Umbilical cord (tissue), 2 donors: Measurements from ENCODE around the gene CEP162. TPM values are rescaled to one million over a fixed set of nuclear protein-coding genes. Genes with fewer than 3 reads are reported as not detected.
"Not testable (repeated sequence)": the region's sequence is repeated elsewhere in the genome, so short reads cannot be mapped to it uniquely, and the experiment has no call there.

Experiments
- DNase-seq: peaks from one replicate; pipeline ENCODE4 v3.0.0-alpha.2; 2015; ENCODE audit warnings: low spot score
- total RNA-seq: library from RNA; depleted of rRNA; stranded (reverse); fragments of >200 nt; gene quantifications from one replicate; pipeline ENCODE4 v1.2.3, GENCODE V29; 2014; ENCODE audit warnings: low replicate concordance; ENCODE audit not compliant: insufficient read depth

CEP162 gene
- total RNA-seq, 1 donor from 2014 or later, result 7.7 TPM

DNA sequence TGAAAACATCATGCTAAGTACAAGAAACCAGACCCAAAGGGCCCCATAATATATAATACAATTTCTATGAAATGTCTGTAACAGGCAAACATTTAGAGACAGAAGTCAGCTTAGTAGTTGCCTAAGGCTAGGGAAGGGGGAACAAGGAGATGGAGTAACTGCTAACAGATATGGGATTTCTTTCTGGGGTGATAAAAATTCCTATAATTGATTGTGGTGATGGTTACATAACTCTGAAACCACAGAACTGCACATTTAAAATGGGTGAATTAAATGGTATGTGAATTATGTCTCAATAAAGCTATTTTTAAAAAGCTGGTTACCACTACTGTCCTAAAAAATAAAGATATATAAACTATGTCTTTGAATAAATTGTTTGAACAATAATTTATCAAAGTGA is 3.2 kb downstream of the CEP162 start:
- no peak for DNase-seq

DNA sequence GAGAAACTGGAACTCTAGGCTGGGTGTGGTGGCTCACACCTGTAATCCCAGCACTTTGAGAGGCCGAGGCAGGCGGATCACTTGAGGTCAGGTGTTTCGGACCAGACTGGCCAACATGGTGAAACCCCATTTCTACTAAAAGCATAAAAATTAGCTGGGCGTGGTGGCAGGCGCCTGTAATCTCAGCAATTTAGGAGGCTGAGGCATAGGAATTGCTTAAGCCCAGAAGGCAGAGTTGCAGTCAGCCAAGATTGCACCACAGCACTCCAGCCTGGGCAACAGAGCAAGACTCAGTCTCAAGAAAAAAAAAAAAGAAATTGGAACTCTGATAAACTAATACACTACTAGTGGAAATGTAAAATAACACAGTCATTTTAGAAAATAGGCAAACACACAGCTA is 3.8 kb downstream of the CEP162 start:
- not testable (repeated sequence) for DNase-seq

DNA sequence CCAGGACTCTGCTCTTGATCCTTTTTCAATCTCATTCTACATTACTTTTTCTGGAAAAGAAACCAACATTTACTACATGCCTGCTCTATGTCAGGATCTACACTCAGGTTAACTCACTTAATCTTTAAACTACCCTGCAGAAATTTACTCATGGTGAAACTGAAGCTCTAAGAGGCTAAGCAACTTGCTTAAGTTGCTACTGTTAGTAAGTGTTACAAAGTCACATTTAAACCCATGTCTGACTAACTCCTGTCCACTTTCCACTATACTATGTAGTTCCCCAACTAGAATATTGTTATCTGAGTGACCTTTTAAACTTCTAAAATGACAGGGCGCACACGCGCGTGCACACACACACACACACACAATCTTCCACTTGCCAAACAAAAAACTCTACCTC is 5.0 kb downstream of the CEP162 start:
- no peak for DNase-seq

DNA sequence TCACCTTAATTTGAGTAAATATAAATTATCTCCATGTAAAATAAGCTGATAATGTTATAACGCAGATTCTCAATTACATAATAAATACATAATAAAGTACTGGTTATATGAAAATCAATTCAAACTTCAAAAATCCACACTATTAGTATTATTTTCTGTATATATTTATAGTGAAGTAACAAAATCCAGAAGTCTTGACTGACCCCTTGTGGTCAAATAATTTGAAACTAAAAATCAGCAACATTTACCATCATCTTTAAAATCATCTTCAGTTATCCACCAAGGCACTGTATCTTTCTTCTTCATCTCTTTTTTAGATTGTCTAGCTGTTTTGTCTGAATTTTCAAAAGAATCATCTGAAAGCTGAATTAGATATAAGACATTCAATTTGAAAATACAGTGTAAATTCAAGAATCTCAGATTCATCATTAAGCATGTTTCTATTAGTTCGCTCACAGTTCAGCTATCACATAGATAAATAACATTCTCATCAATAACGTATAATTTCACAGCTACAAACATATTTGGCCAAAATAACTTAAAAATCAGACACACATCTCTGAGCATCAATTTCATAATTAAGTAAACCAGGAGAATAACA is 6.5 kb downstream of the CEP162 start:
- peak; percentile 40 for DNase-seq

DNA sequence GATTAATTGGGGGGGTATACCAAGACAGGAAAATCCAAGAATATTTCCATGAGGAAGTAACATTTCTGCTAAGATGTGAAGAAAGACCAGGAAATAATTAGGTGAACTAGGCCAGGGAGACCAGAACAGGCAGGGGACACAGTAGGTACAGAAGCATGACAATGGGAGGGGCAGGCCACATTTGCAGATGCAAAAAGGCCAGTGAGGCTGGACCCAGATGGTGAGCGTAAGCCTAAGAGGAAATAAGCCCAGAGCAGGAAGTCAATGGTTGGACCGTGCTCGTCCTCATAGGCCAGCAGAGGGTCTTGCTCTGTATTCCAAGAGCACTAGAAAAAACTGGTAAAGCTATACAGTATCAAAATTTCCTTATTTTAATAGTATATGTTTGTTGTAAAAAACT is 9.4 kb downstream of the CEP162 start:
- DNase-seq, result no peak

DNA sequence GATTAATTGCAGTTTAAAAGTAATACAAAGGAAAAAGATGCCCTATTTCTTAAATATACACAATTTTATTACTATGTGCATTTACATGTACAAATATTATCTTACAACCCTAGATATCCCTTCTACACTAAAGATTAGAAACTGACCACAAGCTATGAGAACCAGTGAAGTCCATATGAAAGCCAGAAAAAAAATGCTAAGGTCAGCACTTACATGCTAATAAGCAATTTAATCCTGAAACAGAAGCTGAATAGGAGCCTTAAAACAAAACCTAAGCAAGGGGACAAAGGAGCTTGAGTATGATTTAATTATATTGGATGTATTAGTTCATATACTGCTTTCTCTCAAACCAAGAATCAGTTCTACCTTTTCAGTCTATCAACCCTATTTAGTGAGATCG is 14.2 kb downstream of the CEP162 start:
- DNase-seq, result no peak

DNA sequence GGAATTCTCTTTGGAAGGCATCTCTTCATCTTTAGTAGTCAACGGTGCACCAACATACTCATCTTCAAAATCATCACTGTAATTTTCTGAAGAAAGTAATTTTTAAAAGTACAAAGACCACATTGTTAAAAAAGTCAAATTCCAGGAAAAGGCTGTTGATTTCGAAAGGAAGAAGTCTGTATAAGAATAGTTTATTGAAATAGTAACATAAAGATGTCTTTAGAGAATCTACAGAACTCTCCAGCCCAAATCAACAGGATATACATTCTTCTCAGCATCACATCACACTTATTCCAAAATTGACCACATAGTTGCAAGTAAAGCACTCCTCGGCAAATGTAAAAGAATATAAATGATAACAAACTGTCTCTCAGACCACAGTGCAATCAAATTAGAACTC is 23.4 kb downstream of the CEP162 start:
- DNase-seq, result no peak

DNA sequence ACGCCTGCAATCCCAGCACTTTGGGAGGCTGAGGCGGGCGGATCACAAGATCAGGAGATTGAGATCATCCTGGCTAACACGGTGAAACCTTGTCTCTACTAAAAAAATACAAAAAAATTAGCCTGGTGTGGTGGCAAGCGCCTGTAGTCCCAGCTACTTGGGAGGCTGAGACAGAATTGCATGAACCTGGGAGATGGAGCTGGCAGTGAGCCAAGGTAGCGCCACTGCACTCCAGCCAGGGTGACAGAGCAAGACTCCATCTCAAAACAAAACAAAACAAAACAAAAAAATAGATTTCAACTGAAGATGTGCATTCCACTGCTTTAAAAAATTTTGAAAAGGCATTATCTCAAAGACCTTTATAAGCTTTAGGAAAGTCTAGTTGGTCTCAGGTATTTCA is 27.5 kb downstream of the CEP162 start:
- DNase-seq, result not testable (repeated sequence)

DNA sequence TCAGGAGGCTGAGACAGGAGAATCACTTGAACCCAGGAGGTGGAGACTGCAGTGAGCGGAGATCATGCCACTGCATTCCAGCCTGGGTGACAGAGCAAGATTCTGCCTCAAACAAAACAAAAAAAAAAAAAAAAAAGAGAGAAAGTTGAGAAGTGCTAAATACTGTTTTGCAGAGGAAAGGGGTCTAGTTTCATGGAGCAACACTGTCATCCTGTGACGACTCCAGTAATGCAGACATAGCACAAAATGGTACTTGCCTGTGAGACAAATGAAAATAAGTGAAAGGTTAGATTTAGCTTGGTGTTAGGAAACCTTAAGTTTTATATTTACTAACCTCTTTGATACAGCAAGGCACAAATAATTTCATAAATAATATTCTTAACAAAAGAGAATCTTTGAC is 29.7 kb downstream of the CEP162 start:
- DNase-seq, result no peak

DNA sequence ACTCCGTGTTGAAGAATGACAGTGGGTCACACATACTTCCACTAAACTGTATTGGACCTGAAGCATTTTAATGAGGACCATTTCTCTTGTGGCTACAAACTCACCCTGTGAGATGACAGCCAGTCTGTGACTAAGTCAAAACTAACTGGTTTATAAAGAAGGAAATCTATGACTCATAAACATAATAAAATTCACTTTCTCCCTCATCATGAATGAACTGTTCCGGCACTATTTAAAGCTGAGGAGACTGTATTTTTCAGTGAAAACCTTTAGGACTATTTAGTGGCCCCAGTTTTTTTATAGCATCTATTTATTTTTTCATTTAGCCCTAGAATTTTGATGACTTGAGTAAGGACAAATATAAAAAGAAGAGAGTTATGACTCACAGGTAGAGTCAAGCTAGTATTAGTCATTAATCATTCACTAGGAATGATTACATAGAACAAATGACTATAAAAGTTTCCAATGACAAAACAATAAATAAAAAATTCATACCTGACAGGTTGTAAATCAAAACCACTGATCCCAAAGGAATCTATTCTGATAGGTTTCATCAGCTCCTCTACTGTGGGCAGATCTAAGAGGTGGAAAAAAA is 34.2 kb downstream of the CEP162 start:
- no peak for DNase-seq

DNA sequence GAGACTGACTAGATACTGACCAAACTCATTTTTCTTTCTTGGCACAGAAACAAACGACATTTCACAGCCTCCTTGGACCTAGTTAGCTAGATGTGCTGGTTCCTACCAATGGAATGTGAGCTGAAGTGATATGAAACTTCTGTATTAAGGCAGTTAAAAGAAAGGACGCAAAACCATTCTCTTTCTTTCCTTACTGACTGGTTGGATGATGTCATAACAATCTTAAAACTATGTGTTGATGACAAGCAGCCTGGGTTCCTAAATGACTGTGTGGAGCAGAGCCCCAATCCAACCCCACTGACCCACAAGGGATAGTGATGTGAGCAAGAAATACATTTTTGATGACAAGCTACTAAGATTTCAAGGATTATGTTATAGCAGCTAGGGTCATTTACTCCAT is 35.6 kb downstream of the CEP162 start:
- DNase-seq, result no peak

DNA sequence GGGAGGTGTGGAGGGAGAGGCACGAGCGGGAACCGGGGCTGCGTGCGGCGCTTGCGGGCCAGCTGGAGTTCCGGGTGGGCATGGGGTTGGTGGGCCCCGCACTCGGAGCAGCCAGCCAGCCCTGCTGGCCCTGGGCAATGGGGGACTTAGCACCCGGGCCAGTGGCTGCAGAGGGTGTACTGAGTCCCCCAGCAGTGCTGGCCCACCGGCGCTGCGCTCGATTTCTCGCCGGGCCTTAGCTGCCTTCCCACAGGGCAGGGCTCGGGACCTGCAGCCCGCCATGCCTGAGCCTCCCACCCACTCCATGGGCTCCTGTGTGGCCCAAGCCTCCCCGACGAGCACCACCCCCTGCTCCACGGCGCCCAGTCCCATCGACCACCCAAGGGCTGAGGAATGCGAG is 38.1 kb downstream of the CEP162 start:
- not testable (repeated sequence) for DNase-seq

DNA sequence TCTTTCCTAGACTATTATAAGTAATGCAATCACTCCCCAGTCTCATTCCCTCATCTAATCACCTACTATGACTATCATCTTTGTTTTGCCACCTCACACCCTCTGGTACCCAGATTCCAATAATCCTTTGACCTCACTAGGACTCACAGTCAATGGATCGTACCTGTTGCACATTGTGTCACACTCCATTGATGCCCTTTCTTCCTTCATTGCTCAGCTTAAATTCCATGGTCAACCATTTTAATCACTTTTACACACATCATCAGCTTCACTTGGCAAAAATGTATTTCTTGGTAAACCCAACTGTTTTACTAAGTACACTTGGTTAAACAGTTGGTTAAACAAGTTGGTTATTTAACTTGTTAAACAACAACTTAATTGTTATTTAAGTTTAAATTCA is 44.0 kb downstream of the CEP162 start:
- DNase-seq, result no peak

DNA sequence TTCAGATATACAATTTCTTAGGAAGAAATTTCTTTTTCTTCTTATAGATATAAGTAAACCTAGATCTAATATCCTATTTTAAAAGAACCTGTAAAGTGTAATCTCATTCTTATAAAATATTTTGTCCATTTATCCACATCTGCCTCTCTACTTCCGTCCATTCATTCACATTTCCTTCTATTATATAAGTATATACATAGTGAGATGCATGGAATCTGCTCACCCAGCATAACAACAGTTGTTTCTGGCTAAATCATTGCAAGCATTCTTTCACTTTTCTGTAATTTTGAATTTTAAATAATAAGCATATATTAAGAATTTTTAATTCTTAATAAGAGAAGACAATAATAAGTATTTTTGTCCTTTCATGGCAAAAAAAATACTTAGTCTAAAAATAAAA is 45.4 kb downstream of the CEP162 start:
- DNase-seq, result no peak

DNA sequence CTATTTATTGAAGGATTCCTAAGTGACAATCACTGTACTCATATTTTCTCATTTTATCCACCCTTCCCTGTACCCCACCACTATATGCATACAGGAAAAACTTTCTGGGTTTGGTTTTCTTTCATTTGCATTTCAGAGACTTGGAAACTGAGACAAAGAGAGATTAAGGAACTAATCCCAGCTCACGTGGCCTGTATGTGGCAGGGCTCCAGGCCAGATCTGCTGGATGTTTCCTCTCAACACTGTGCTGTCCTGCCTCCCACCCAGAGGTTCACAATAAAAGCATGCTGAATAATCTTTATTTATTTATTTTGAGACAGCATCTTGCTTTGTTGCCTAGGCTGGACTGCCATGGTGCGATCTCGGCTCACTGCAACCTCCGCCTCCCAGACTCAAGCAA is 50.2 kb downstream of the CEP162 start:
- DNase-seq, result no peak

DNA sequence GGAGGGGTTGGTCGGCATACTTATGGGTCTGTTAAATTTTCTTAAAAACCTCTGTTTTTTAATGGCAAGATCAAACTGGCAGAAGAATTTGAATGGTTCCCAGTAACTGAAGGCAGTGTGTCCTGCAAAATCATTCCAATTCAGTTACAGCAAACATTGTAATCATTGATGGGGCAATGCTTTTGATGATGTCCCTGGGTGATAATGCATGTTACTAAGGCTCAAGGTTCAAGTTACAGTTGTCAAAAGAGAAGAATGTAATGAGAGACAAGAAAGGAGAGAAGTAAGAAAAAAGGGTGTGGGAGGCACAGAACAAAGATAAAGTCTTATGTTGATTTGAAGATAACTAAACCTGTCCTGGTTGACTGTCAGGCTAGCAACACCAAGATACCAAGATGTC is 54.9 kb downstream of the CEP162 start:
- no peak for DNase-seq

DNA sequence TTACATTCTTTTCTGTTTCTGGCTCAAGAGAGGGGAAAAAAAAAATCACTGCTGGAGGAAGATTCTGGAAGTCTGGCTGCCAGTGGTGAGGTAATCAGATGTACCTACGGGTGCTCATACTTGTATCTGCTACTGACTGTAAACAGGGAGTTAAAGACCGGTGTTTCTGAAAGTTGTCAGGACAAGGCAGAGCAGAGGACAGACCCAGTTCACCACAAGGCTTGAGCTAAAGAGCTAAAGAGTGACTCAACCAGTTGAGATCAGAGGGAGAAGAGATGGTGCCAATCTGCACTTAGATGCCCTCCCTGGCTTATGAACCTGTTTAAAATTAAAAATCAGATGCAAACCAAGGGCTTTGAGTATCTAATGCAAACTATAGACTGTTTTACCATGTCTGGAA is 55.4 kb downstream of the CEP162 start:
- DNase-seq, result no peak

DNA sequence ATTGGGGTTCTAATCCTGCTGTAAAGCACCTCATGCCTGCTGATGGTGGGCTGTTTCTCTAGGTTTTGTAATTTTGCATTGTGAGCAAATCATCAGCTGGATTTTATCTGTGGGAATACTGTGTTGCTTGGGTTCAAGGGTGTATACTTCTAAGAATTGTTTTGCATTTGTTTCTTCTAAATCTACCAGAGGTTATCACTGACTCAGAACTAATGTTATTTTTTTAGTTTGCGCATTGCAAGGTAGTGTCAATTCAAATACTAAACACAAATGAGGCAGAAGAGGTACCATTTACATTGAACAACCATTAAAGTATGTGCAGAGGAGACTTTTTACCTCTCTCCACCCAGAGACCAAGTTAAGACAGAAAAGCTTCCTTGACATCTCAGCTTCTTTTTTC is 60.0 kb downstream of the CEP162 start:
- no peak for DNase-seq

DNA sequence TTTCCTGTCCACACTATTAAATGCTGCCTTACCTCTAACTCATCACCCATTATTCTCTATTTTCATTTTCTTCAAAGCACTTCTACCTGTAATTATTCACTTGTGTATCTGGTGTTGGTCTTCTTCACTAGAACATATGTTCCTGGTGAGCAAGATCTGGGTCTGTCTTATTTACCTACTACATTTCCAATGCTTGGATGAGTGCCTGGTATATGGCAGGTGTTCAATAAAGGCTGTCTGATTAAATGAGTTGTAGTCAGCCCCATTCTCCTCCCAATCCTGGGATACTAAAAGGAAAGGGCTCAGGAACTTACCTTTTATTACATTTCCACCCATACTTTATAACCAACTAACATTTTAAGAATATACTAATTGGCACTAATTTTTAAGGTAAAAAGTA is 61.0 kb downstream of the CEP162 start:
- DNase-seq, result no peak

DNA sequence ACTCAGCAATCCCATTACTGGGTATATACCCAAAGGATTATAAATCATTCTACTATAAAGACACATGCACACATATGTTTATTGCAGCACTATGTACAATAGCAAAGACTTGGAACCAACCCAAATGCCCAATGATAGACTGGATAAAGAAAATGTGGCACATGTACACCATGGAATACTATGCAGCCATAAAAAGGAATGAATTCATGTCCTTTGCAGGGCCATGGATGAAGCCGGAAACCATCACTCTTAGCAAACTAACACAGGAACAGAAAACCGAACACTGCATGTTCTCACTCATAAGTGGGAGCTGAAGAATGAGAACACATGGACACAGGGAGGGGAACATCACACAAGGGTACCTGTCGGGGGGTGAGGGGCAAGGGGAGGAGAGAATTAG is 63.1 kb downstream of the CEP162 start:
- DNase-seq, result not testable (repeated sequence)

DNA sequence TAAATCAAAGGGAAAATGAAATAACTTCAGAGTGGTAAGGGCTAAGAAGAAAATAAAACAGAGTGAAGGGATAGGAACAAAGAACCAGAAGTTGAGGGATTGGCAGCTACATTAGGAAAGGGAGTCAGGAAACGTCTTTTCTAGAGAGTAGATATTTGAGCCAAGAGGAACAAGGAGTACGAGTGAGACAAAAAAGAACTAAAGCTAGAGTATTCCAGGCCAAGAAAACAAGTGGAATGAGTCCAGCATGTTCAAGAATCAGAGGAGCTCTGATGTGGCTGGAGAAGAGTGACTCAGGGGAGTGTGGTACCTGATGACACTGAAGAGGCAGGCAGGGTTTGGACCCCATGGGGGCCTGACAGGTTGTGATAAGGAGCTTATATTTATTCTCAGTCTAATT is 66.3 kb downstream of the CEP162 start:
- DNase-seq, result no peak

DNA sequence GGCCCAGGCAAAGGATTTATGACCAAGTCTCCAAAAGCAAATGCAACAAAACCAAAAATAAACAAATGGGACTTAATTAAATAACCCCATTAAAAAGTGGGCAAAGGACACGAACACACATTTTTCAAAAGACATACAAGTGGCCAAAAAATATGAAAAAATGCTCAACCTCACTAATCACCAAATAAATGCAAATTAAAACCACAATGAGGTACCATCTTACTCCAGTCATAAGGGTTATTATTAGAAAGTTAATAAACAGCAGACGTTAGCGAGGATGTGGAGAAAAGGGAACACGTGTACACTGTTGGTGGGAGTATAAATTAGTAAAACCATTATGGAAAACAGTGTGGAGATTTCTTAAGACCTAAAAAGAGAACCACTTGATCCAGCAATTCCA is 71.1 kb downstream of the CEP162 start:
- no peak for DNase-seq

DNA sequence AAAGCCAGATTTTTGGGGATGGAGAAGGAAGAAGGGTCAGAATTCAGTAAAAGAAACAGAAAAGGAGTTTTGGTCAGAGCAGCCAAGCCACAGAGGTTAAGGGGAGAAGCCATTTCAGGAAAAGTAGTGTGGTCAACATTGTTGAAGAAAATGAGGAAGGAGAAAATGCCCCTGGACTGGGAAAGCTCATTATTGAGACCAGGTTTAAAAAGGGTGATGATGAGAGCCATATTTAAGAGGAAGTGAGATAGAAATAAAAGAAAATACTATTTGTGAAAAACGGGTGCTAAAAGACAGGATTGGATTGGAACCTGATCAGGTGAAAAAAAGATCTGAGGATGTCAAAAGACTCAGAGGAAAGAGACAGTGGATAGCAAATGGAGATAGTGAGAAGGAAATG is 75.8 kb downstream of the CEP162 start:
- DNase-seq, result no peak

DNA sequence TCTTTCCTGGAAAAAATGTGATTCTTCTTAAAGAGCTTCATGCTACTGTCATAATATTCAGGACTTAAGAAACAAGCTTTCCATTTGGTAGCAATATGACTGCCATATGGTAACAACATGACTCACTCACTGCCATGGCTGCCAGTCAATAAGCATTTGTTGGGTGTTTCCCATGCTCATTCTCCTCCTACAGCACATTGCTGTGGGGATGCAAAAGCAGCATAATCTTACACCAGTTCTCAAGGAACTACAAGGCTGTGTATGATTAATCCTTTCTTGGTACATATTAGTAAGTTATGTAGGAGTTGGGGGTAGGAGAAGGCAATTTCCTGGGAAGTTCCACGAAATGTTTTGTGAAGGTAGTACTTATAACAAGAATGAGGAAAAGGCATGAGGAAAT is 76.7 kb downstream of the CEP162 start:
- no peak for DNase-seq
